DMS153 treated with DMSO at 0.1 percent for 48 hours (cell line): ENCODE results near the gene ARHGEF5.

Source experiments
- DNase-seq: peaks from one replicate; lab custom pipeline; 2025; ENCODE audit not compliant: unreplicated experiment; lab: John Stamatoyannopoulos, UW

The ARHGEF5 gene

DNA sequence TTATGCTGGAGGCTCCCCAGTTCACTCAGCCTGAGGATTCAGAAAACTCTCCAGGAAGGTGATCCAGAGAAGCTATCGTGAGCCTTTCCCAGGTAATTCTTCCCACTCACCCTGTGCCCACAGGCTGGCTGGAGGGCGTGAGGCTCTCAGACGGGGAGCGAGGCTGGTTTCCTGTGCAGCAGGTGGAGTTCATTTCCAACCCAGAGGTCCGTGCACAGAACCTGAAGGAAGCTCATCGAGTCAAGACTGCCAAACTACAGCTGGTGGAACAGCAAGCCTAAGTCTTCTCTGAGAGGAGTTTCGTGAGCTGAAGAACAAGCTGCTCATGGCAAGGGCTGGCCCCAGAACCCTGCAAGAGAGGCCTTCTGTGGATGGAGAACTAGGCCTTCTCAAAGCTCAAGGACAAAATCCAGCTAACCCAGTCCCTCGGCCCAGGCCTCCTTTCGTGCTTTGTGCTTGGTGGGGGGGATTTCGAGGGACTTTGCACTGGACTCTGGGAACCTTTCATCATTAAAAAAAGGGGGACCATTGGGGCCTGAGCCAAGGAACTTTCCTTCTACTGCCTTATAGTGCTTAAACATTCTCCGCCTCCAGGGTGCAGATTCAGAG lies 24.7 kb downstream of the ARHGEF5 start:
- no peak for DNase-seq

DNA sequence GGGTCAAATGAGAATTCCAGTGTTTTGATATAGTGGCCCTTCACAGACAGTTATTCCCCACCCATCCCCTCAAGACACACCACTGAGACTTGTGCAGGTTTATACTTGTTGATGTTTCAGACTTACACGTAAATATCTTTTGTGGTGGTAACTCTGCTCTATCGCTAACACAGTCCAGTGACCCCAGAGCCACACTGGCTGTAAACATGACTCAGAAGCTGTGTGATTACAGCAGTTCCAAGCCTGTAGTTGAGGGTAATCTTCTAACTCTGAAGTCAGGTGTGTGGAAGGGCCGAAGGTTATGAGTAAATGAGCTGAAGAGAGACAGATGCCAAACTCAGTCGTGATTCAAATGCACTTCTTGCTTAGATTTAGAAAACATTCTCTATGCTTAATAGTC lies 28.9 kb downstream of the ARHGEF5 start:
- no peak for DNase-seq

DNA sequence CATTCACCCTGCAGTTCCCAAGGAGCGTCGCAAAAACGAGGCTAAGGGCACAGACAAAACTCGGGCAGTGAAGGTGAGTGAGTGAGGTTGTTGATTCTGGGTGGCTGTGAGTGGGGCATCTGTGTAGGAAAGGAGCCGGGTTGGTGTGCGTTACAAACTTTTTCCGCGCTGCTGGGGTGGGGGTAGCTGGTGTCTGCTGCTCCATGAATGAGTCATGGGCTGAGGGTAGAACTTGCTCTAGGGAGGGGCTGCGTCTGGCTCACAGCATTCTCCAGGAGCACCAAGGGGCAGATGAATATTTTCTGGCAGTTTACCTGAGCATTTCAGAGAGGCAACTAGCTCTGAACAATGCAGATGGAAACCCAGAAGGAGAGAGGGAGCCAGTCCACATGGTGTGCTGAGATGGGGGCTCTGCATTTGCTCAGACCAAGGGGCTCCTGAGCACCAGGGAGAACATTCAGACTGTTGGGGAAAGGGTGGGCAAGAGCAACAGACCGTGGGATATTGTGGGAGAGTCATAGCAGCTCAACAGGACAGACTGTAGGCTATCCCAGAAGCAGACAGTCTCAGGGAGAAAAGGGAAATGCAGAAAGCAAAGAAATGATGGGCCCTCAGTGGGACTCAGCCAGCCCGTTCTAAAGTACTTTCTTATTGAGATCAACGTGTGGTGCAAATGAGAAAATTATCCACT lies 29.5 kb downstream of the ARHGEF5 start:
- DNase-seq = no peak

GRCh38 chr7:144386741-144387140 lies 31.5 kb downstream of the ARHGEF5 start:
- DNase-seq = no peak

DNA sequence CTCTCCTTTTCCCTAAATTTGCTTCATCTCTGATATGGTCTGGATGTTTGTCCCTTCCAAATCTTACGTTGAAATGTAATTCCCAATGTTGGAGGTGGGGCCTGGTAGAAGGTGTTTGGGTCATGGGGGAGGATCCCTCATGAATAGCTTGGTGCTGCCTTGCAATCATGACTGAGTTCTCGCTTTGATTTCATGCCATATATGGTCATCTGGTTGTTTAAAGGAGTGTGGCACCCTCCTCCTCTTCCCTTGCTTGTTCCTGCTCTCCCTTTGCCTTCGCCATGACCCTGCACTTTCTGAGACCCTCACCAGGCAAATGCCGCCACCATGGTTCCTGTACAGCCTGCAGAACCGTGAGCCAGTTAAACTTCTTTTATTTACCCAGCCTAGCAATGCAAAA lies 33.7 kb downstream of the ARHGEF5 start:
- no peak for DNase-seq

DNA sequence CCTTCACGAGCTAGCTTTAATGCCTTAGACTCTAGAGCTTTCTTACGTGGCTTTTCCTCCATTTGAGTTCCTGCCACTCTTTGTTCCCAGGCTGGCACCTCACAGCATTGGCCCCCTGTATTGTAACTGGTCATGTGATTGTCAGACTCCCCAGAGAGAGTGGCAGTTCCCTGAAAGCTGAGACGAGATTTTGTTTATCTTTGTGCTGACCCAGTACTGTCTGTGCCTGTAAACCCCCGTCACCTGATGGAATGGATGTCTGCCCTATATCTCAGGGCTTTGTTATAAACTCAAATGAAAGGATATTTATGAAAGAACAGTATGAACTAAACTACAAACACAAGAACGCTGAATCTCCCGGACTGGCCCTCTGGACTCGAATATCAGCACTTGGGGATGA lies 35.3 kb downstream of the ARHGEF5 start:
- DNase-seq = no peak

DNA sequence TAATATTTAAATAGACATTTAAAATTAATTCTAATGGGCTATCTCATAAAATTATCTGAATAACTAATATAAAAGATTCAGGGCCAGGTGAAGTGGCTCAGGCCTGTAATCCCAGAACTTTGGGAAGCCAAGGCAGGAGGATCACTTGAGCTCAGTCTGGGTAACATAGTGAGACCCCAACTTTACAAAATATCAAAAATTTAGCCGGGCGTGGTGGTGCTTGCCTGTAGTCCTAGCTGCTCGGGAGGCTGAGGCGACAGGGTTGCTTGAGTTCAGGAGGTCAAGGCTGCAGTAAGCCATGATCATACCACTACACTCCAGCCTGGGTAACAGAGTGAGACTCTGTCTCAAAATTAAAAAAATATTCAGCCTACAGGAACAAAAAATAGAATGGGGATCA lies 35.8 kb downstream of the ARHGEF5 start:
- no peak for DNase-seq

- DNase-seq = no peak
Observed at GRCh38 chr7:144391823-144392255, 36.6 kb downstream of the ARHGEF5 start.

DNA sequence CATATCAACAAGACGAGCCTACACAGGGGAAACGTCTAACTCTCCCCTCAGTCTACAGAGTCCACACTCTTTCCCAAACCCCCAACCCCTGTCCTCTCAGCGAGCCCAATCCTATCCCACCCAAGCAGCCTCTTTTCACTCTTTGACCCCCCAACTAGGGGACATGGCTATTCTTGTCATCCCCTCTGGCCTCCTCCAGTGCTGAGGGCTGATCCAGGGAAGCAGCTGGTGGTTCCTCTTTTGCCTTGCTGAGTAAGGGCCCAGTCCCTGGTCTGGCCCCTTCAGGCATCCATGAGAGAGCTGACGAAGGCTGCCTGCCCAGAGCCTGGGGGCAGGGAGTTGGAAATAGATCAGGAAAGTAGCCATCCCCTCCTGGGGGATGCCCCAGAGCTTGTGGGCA lies 41.9 kb downstream of the ARHGEF5 start:
- DNase-seq = no peak

DNA sequence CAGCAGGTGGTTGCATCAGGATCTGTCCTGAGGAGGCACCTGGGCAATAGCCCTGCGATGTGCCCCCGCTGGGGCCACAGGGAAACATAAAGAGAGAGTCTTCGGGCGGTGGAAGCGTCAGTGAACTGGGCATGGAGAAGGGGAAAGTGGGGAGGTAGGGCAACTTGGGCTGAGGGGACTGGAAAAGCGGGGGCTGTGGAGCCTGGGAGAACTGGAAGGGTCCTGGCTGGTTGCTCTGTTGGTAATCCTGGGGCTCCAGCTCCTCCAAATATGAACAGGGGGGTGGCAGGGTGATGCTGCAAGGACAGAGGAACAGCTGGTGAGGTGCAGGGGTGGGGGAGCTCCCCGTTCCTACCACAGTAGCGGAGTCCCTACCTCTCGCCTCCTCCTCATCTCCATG lies 43.1 kb downstream of the ARHGEF5 start:
- DNase-seq = no peak

DNA sequence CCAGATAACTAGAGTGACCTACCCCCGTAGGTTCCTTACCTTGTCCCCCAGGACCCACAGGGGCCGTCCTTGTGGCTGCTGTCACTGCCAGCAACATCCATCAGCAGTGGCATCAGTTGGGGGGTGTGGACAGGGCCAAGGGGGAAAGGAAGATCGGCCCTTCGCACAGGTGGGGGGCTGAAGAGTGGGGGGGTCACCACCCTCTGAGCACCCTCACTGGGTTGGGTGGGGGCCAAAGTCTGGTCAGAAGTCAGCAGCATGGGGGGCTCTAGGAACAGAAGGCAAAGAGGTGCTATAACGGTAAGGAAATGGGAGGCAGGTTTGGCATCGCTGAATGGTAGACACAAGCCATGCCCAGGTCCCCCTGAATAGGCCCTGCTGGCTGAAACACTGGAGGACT lies 43.7 kb downstream of the ARHGEF5 start:
- DNase-seq = no peak

DNA sequence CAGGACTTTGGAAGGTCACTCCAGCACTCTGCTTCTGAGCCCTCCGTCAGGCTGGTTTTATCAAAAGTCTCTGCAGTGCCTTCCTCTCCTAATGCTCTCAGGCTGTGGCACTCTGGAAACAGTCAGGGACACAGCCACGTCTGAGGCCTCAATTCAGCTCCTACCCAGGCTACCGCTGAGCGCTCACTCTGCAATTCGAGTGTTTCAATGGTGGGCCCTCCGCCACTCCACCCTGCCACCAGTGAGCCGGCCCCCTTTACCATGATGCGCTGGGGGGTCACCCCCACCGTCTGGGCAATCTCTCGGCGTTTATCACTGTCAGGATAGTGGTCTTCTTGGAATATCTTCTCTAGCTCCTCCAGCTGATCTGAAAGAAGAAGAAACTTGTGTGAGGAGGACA lies 44.7 kb downstream of the ARHGEF5 start:
- no peak for DNase-seq

DNA sequence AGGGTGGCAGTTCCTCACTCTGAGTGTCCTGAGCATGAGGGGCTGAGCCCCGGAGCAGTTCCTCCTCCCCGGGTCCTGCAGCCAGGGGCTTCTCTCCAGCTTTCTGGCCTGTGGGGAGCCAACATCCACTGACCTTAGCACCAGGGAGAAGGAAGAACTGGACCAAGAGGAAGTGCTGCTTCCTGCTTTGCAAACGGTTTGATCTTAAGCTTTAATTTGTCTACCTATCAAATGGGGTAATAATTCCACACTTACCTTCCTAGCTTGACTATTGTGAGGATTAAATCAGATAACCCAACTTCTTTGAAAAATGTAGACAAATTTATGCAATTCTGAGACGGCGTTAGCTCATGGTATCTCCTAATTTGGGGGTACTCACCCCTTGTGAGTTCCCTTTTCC lies 46.3 kb downstream of the ARHGEF5 start:
- no peak for DNase-seq

- no peak for DNase-seq
Observed at GRCh38 chr7:144403102-144403501, 47.9 kb downstream of the ARHGEF5 start.

DNA sequence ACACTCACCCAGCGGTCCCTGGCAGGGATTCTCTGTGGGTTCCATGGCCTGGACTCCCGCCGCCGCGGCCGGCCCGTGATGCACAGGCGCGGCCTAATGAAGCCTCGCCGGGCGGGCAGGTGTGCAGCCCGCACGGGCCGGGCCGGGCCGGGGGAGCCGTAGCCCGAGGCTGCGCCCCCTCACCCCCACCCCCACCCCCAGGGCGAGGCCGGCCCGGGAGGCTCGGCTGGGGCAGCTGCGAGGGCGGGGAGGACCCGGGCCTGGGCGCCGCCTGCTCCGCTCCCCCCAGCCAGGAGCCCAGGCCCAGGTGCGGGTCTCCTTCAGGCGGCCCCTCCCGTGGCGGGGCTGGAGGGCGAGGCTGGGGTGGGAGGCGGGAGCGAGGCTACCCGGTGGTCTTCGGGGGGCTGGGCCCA lies 48.5 kb downstream of the ARHGEF5 start, which contains the start of gene NOBOX:
Gene NOBOX, minus strand, starts transcription at position 45 of the 413 bp plus-strand sequence.
- no peak for DNase-seq

DNA sequence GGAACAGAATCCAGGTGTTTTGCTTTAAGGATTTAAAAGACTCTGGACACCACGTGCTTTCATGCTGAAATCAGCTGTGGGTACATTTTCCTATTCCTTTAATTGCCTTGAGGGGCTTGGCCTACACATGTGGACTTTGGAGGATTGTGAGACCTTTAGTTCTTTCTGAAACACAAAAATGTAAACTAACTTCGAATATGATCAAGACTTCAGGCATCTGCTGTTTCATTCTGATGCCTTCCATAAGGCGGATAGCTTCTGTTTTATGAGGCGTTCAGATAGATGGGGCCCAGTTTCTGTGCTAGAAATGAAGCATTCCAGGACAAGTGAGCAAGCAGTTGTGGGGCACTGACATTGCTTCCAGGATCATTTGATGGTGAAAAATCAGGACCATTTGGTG lies 49.7 kb downstream of the ARHGEF5 start:
- no peak for DNase-seq

DNA sequence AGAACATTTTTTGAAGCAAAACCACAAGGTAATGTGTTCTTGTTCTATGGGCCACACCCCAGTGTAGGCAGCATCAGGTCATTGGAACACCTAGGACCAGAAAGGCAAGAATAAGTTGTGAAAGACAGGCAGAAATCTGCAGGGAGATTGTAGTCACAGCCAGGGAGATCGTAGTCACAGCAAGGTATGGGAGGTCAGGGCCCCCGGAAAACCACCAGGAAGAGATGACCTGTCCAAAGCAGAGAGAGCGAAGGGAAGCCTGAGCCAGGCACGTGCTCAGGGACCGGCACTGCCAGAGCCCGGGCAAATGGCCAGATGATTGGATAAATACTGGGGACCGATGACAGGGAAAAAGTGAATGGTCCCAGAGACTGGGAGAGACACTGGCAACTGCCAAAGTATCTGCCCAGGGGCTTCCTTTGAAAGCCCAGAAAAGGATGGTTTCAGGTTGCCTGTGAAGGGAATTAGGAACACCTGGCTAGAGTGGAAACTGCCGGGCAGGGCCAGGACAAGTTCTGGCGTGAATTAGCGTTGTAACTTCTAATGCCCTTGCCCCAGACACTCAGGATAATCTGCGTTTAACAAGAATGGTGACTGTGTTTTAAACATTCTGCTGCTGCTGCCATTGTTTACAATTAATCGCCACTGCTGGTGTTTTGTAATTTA lies 52.2 kb downstream of the ARHGEF5 start:
- DNase-seq = no peak

- DNase-seq = no peak
Observed at GRCh38 chr7:144408121-144408520, 52.9 kb downstream of the ARHGEF5 start.

- DNase-seq = no peak
Observed at GRCh38 chr7:144410441-144410840, 55.2 kb downstream of the ARHGEF5 start.

DNA sequence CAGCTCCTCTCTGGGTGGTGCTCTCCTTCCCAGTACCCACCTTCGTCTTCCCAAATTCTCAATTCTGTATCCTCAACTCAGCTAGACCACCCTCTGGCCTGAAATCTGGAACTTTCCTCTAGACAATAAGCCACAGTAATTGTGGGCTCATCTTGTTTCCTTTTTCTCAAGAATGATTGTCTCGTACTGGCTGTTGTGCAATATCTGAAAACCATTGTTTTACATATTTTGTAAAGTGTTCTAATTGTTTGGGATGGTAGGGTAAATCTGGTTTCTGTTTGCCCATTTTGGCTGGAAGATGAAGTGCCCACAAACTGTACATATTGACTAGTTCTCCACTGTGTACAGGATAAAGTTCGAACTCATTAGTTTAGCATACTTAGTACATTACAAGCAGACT lies 59.6 kb downstream of the ARHGEF5 start:
- DNase-seq = no peak

DNA sequence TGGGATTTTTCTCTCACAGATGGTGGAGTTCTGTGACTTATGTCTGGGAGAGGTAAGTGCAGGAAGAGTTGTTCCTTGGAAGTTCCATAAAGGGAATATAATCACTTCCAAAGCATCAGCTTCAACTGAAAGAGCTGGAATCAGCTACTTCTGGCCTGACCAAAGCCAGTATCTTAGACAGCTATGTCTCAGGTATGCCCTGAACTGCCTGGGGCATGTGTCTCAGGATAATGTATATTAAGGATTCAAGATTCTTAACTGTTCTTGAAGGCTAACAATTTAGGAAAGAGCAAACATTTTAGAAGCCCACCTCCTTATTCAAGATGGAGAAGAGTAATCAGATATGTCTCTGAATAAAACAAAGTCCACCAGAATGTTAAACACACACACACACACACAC lies 60.7 kb downstream of the ARHGEF5 start:
- no peak for DNase-seq

- DNase-seq = no peak
Observed at GRCh38 chr7:144416341-144416740, 61.1 kb downstream of the ARHGEF5 start.
